Measurements from ENCODE around the gene MAGEC1. TPM values are rescaled to one million over a fixed set of nuclear protein-coding genes. Genes with fewer than 3 reads are reported as not detected.

MAGEC1 gene
- total RNA-seq, 1 experiment from 2014 or later, result not detected

DNA sequence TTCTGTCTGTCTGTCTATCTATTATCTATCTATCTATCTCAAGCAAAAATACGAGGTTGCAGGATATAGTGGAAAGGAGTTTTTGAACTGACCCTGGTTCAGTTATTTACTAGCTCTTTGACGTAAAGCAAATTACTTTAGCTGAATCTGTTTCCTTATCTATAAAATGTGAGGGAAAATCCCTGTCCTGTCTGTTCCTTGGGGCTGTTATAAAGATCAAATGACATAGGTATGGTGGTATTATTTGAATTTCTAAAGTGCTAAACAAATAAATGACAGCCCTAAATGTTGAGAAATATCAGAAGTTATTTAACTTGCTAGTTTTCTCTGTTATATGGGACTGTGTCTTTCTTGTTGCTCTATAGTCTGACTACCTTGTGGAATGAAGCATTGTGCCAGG, 55.0 kb downstream of the MAGEC1 start:
- POLR2A ChIA-PET, result no interaction called here
- Histone ChIP-seq H3K36me3 (ENCODE audit: control insufficient read depth, insufficient read depth, low read length) (no peaks in the 10 kb centered on the region), H3K9me3 (no peaks in the 10 kb centered on the region), H3K4me3 (ENCODE audit: low read depth, low read length) (no peak overlapping the region), H3K27me3 (replicated peaks; ENCODE audit: control insufficient read depth, insufficient read depth, low read length) (no peaks in the 10 kb centered on the region), H3K4me1 (no peaks in the 10 kb centered on the region)
- DNase-seq, result no peak
- H3K36me3 Mint-ChIP-seq (ENCODE audit: insufficient read depth, unreplicated experiment), result no peaks in the 10 kb centered on the region
- intact Hi-C loops (cut with micrococcal nuclease; ENCODE audit: unreplicated experiment), result no loop called here
- H3K9me3 Mint-ChIP-seq (ENCODE audit: unreplicated experiment), result no peaks in the 10 kb centered on the region
- CTCF ChIA-PET, result no interaction called here
- no TSS peak for BruUV-seq (replicated peaks)
- H3K27me3 Mint-ChIP-seq (ENCODE audit: insufficient read depth, unreplicated experiment), result no peaks in the 10 kb centered on the region
- H3K4me1 Mint-ChIP-seq (ENCODE audit: low read depth, unreplicated experiment), result no peaks in the 10 kb centered on the region
- no peak overlapping the region for H3K27ac Mint-ChIP-seq (ENCODE audit: unreplicated experiment)
- H3K4me3 Mint-ChIP-seq (ENCODE audit: unreplicated experiment), result no peak overlapping the region
- TF ChIP-seq, protein P1, sequence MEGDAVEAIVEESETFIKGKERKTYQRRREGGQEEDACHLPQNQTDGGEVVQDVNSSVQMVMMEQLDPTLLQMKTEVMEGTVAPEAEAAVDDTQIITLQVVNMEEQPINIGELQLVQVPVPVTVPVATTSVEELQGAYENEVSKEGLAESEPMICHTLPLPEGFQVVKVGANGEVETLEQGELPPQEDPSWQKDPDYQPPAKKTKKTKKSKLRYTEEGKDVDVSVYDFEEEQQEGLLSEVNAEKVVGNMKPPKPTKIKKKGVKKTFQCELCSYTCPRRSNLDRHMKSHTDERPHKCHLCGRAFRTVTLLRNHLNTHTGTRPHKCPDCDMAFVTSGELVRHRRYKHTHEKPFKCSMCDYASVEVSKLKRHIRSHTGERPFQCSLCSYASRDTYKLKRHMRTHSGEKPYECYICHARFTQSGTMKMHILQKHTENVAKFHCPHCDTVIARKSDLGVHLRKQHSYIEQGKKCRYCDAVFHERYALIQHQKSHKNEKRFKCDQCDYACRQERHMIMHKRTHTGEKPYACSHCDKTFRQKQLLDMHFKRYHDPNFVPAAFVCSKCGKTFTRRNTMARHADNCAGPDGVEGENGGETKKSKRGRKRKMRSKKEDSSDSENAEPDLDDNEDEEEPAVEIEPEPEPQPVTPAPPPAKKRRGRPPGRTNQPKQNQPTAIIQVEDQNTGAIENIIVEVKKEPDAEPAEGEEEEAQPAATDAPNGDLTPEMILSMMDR (IDR thresholded peaks at IDR 0.05; ENCODE audit: insufficient read depth in 1 of 2, low read depth in 1 of 2, low read length in 1 of 2, severe bottlenecking in 1 of 2, unreplicated experiment in 1 of 2), result no peak

Other genes starting within 250 kb of the MAGEC1 start
- not detected in 2 replicates for gene SPANXD, start 205.2 kb upstream of the MAGEC1 start, total RNA-seq (2022)
- not detected in 2 replicates for gene MAGEC3, start 65.6 kb upstream of the MAGEC1 start, total RNA-seq (2022)

All from Caco-2 (cell line).